ENCODE data around the gene ARHGEF38. TPM values are rescaled to one million over a fixed set of nuclear protein-coding genes. Genes with fewer than 3 reads are reported as not detected.
A peak's percentile ranks its signal among the peaks of the same experiment; 100 is the strongest.

The ARHGEF38 gene, protein sequence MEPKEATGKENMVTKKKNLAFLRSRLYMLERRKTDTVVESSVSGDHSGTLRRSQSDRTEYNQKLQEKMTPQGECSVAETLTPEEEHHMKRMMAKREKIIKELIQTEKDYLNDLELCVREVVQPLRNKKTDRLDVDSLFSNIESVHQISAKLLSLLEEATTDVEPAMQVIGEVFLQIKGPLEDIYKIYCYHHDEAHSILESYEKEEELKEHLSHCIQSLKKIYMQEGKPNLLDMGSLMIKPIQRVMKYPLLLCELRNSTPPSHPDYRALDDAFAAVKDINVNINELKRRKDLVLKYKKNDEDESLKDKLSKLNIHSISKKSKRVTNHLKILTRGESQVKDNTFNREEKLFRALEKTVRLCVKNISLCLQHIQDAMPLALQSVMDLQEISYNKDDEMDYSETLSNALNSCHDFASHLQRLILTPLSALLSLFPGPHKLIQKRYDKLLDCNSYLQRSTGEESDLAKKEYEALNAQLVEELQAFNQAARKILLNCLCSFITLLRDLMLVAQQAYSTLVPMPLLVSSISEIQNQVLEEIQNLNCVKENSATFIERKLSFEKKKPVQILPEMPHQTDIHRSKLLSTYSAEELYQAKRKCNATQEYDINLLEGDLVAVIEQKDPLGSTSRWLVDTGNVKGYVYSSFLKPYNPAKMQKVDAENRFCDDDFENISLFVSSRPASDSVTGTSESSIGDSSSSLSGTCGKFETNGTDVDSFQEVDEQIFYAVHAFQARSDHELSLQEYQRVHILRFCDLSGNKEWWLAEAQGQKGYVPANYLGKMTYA
- total RNA-seq: not detected

DNA sequence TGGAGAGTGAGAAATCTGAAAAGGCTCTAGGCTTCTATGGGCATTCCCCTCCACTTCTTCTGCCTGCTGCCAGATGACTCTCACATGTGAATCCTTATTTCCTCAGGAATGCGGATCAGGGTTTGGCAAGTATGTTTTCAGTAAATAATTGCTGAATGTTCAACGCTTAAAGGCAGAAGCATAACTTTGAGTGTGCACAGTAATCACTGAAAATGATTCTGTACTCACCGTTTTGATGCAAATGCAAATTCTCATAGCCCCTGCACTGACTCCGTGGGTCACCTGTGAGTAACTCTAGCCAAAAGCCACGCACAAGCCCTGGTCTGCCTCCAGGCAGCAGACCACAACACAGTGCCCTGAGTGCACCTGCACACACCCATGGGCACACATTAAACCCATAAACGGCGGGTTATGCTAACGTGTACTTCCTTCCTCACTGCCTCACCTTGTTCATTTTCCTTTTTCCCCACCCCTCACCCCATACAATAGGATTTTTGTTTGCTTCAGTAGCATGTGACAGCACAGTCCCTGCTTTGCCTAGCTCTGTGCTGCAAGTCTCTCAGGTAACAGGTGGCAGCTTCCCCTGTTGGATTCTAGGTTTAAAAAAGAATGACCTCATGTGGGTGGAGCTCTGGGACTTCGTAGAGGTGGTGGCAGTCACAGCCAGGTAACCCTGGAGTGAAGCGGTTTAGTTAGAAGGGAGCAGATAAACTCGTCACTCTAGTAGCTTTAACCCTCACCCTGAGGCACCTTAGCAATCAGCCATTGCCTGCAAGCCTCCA is at the start of gene ARHGEF38:
TSS of gene ARHGEF38 (plus strand) at position 656 of the 782 bp plus-strand sequence. CDS start 146 bp downstream, outside the sequence.
- H3K4me3 Mint-ChIP-seq: no peak within 1 kb of the TSS
- ATAC-seq: no peak
- ChIA-PET POLR2A (no interaction called here), CTCF (no interaction called here)
- peaks cover 4% of the 10 kb centered on the region for H3K27me3 Mint-ChIP-seq
- no peak within 1 kb of the TSS for H3K27ac Mint-ChIP-seq
- H3K36me3 Mint-ChIP-seq (ENCODE audit: low read depth): no peaks in the 10 kb centered on the region
- H3K9me3 Mint-ChIP-seq (ENCODE audit: low read depth): no peaks in the 10 kb centered on the region
- intact Hi-C loops (cut with DNase I, micrococcal nuclease): no loop called here
- H3K4me1 Mint-ChIP-seq: no peaks in the 10 kb centered on the region
- no peak for DNase-seq

DNA sequence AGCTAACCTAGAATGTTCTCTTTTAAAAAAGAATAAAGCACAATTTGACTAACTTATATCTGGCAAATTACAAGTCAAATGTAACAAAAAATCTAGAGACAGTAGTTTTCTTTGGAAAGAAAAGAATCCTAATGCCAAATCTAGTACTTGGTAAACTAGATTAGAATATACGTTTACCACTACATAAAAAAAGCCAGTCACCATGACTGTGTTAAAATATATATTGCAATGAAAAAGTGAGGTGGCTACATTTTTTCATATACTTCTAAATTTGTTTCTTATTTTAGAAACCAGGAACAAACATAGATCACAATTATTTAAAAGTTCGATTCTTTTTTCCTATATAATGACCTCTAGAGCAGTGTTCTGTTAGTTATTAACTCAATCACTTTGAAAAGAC is 48.9 kb upstream of the ARHGEF38 start:
- Mint-ChIP-seq H3K36me3 (ENCODE audit: low read depth) (no peaks in the 10 kb centered on the region), H3K9me3 (ENCODE audit: low read depth) (no peaks in the 10 kb centered on the region), H3K27ac (no peak overlapping the region), H3K27me3 (no peaks in the 10 kb centered on the region), H3K4me1 (no peaks in the 10 kb centered on the region), H3K4me3 (no peak overlapping the region)
- ATAC-seq (no peak), DNase-seq (no peak)
- intact Hi-C loops (cut with DNase I, micrococcal nuclease): no loop called here
- ChIA-PET POLR2A (no interaction called here), CTCF (interaction anchor here (0.8 to 0.9 kb wide), 2 partner anchors 10 to 11 kb away, joined by 3 read pairs; no protein-coding TSS in a partner anchor)

DNA sequence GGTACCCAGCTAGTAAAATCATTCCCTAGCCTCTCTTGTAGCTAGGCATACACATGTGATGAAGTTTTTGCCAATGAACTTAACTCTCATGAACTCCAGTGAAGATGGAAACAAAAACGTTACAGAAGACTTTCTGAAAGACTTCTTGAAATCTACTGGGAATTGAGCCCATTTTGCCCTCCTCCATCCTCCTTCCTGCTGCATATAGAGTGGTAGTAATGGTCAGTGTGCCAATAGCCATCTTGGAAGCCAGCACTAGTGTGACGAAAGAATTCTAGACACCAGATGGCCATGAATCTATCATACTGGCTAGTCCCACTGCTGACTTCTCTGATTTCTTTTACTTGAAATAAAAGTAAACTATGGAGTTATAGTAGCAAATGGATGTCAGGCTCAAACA is 47.7 kb upstream of the ARHGEF38 start:
- no peaks in the 10 kb centered on the region for H3K36me3 Mint-ChIP-seq (ENCODE audit: low read depth)
- no peak for DNase-seq
- H3K27me3 Mint-ChIP-seq: no peaks in the 10 kb centered on the region
- intact Hi-C loops (cut with DNase I, micrococcal nuclease): no loop called here
- ATAC-seq: no peak
- no peak overlapping the region for H3K27ac Mint-ChIP-seq
- H3K4me1 Mint-ChIP-seq: no peaks in the 10 kb centered on the region
- ChIA-PET CTCF (interaction anchor here (1.8 kb wide), 1 partner anchor 16 kb away, joined by 5 read pairs; no protein-coding TSS in a partner anchor), POLR2A (no interaction called here)
- no peak overlapping the region for H3K4me3 Mint-ChIP-seq
- H3K9me3 Mint-ChIP-seq (ENCODE audit: low read depth): no peaks in the 10 kb centered on the region

DNA sequence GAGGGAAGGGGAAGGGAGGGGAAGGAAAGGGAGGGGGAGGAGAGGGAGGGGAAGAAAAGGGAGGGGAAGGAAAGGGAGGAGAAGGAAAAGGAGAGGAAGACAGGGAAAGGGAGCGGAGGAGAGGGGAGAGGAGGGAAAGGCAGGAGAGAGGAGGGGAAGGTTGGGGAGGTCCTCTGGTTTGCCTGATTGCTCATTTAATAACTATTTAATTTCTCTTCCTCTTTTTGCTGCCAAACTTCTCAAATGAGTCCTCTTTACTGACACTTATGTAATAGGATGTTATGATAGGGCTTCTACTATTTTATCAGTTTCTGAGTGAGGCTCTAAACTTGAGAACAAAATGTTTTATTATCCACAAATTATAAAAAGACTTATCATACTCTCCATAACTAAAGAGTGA is 43.1 kb upstream of the ARHGEF38 start:
- POLR2A ChIA-PET: no interaction called here
- Mint-ChIP-seq H3K4me3 (no peak overlapping the region), H3K4me1 (no peaks in the 10 kb centered on the region), H3K27ac (no peak overlapping the region), H3K9me3 (ENCODE audit: low read depth) (peaks cover 2% of the 10 kb centered on the region), H3K36me3 (ENCODE audit: low read depth) (no peaks in the 10 kb centered on the region), H3K27me3 (peaks cover 6% of the 10 kb centered on the region)
- DNase-seq (no peak), ATAC-seq (no peak)
- intact Hi-C loops (cut with DNase I, micrococcal nuclease): no loop called here
- CTCF ChIA-PET: no interaction called here

DNA sequence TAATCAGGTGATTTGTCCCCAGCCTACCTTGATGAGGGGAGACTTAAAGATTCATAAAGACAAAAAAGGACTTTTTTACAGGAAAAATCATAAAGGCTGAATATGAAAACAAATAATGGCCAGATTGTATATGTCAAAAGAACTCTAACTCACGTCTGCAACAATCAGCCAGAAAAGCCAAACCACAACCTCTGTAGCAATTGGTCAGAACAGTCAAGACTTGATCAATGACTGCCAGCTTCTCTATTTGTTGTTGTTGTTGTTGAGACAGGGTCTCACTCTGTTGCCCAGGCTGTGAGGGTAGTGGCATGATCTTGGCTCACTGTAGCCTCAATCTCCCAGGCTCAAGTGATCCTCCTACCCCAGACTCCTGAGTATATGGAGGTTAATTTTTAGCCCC is 42.7 kb upstream of the ARHGEF38 start:
- peaks cover 6% of the 10 kb centered on the region for H3K27me3 Mint-ChIP-seq
- no peak overlapping the region for H3K27ac Mint-ChIP-seq
- no peak overlapping the region for H3K4me3 Mint-ChIP-seq
- DNase-seq (no peak), ATAC-seq (no peak)
- CTCF ChIA-PET: no interaction called here
- H3K4me1 Mint-ChIP-seq: no peaks in the 10 kb centered on the region
- H3K36me3 Mint-ChIP-seq (ENCODE audit: low read depth): no peaks in the 10 kb centered on the region
- intact Hi-C loops (cut with DNase I, micrococcal nuclease): no loop called here
- POLR2A ChIA-PET: no interaction called here
- peaks cover 2% of the 10 kb centered on the region for H3K9me3 Mint-ChIP-seq (ENCODE audit: low read depth)

DNA sequence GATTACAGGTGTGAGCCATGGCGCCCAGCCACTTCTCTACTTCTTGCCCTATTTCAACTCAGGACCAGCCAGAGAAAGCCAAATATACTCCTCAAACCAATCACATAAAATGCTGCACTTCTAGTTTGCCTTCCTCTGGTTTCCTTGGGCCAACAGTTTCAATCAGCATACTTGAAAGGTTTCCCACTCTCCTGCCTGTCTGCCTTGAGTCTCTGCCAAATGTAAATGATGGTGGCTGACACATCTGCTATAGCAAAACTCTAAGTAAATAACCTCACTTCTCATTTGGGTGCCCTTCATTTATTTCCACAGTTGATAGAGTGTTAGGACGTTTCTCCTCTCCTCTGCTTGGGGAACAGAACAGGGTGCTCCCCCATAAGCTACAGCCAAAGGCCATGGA is 42.2 kb upstream of the ARHGEF38 start:
- no peak for DNase-seq
- POLR2A ChIA-PET: no interaction called here
- no peaks in the 10 kb centered on the region for H3K4me1 Mint-ChIP-seq
- H3K9me3 Mint-ChIP-seq (ENCODE audit: low read depth): peaks cover 2% of the 10 kb centered on the region
- peaks cover 6% of the 10 kb centered on the region for H3K27me3 Mint-ChIP-seq
- CTCF ChIA-PET: interaction anchor here (1.6 kb wide), 1 partner anchor 29 kb away, joined by 4 read pairs; no protein-coding TSS in a partner anchor
- ATAC-seq: no peak
- H3K4me3 Mint-ChIP-seq: no peak overlapping the region
- intact Hi-C loops (cut with DNase I, micrococcal nuclease): no loop called here
- no peak overlapping the region for H3K27ac Mint-ChIP-seq
- no peaks in the 10 kb centered on the region for H3K36me3 Mint-ChIP-seq (ENCODE audit: low read depth)

DNA sequence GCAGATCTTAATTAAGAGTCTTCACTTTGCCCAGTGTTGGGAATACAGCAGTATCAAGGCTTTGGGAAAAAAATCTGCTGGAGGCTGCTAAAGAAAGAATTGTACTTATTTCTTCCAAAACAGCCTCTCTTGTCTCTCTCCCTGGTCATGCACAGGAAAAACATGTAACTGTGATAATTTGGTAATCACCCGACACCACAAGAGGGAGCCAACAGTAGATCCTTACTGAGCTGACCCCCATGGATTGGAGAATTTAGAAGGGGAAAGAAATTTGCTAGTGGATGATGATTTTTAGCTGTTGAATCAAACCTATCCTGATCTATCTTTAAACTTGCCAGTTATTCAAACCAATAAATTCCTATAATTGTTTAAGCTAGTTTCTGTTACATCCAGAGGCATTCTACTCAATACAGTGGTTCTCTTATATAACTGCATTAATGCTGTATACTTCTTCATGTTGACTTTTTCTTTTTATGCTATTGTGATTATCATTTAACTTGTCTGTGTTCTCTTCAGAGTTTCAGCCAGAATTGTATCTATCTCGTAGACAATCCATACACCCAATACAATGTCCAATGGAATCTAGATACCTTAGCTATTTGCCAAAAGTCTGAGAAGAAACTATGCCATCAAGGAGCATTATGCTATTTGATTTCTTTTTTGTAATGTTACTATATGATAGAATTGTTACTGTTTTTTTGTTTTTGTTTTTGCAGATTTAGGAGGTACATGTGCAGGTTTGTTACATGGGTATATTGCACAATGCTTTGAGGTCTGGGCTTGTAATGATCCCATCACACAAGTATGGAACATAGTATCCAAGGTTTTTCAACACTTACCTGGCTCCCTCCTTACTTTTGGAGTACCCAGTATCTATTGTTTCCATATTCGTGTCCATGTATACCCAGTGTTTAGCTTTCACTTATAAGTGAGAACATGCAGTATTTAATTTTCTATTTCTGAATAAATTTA is 31.3 kb upstream of the ARHGEF38 start:
- Mint-ChIP-seq H3K27ac (no peak overlapping the region), H3K9me3 (ENCODE audit: low read depth) (no peaks in the 10 kb centered on the region), H3K4me1 (no peaks in the 10 kb centered on the region), H3K36me3 (ENCODE audit: low read depth) (no peaks in the 10 kb centered on the region), H3K4me3 (no peak overlapping the region), H3K27me3 (peaks cover 11% of the 10 kb centered on the region)
- POLR2A ChIA-PET: no interaction called here
- CTCF ChIA-PET: interaction anchor here (0.5 to 2.1 kb wide), 9 partner anchors 12 to 380 kb away, joined by 3 to 13 read pairs (median 4); partner anchors contain the start of gene PPA2
- ATAC-seq (no peak), DNase-seq (peak; percentile 28)
- intact Hi-C loops (cut with DNase I, micrococcal nuclease): loop anchor here in 1 of 2 experiments (2.0 to 5.0 kb wide), 3 partner anchors 112 to 681 kb away; no protein-coding TSS in a partner anchor

DNA sequence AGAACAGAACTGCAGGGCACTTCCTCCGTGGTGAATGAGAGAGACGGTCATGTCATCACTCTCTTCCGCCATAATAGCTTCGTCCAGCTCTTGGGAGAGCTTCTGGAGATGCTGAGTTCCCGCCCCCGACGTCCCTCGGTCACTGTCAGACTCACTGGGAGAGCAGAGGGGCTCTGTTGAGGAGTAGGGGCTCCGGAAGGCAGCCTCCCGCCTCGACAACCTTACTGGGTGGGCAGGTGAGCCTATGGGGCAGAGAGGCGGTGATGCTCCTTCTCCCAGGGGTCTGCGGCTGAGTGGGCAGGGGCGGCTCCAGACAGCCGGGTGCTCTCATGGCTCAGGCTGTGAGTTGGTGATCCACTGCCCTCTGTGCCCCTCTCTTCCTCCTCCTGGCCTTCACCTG is 25.8 kb upstream of the ARHGEF38 start:
- intact Hi-C loops (cut with DNase I, micrococcal nuclease): no loop called here
- H3K4me3 Mint-ChIP-seq: no peak overlapping the region
- DNase-seq: no peak
- H3K27me3 Mint-ChIP-seq: peaks cover 11% of the 10 kb centered on the region
- no peaks in the 10 kb centered on the region for H3K36me3 Mint-ChIP-seq (ENCODE audit: low read depth)
- no peak overlapping the region for H3K27ac Mint-ChIP-seq
- ChIA-PET CTCF (interaction anchor here (0.6 kb wide), 1 partner anchor 104 kb away, joined by 3 read pairs; no protein-coding TSS in a partner anchor), POLR2A (no interaction called here)
- no peak for ATAC-seq
- no peaks in the 10 kb centered on the region for H3K9me3 Mint-ChIP-seq (ENCODE audit: low read depth)
- H3K4me1 Mint-ChIP-seq: no peaks in the 10 kb centered on the region

DNA sequence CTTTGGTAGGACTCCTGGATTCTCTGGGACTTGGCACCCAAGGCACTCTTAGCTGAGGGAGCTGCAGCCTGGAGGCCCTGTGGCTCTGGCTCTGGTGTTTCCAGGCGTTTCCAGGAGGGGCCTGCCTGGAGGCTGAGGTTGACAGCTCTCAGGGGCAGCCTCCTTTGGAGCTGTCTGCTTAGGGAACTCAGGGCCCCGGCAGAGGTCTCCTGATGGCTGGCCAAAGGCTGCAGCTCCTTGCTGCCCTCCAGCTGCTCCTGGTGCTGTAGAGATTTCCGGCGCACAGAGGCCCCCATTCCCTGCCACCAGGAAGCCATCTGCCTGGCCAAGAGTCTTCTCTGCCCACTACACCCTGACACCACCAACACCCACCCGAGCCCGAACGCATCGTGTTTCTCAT is 25.3 kb upstream of the ARHGEF38 start:
- no peaks in the 10 kb centered on the region for H3K4me1 Mint-ChIP-seq
- H3K36me3 Mint-ChIP-seq (ENCODE audit: low read depth): no peaks in the 10 kb centered on the region
- no peaks in the 10 kb centered on the region for H3K9me3 Mint-ChIP-seq (ENCODE audit: low read depth)
- no peak overlapping the region for H3K27ac Mint-ChIP-seq
- ChIA-PET CTCF (interaction anchor here (0.6 kb wide), 1 partner anchor 103 kb away, joined by 3 read pairs; no protein-coding TSS in a partner anchor), POLR2A (no interaction called here)
- peaks cover 11% of the 10 kb centered on the region for H3K27me3 Mint-ChIP-seq
- DNase-seq (no peak), ATAC-seq (no peak)
- H3K4me3 Mint-ChIP-seq: no peak overlapping the region
- intact Hi-C loops (cut with DNase I, micrococcal nuclease): no loop called here

DNA sequence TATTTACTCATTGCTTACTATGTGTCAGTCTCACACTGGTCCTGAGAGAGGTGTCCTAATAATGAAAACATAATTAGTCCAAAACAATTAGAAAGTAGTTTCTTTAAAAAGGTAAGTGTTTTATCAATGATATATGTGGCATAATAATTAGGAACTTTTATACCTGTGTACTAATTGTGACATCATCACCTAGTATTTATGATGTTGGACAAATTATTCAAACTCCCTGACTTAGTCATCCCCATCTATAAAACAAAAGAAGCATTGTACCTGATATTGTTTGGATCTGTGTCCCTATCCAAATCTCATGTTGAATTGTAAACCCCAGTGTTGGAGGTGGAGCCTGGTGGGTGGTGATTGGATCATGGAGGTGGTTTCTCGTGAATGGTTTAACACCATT is 15.8 kb upstream of the ARHGEF38 start:
- Mint-ChIP-seq H3K36me3 (ENCODE audit: low read depth) (no peaks in the 10 kb centered on the region), H3K4me3 (no peak overlapping the region), H3K4me1 (peaks cover 5% of the 10 kb centered on the region), H3K27ac (no peak overlapping the region), H3K9me3 (ENCODE audit: low read depth) (no peaks in the 10 kb centered on the region), H3K27me3 (peaks cover 9% of the 10 kb centered on the region)
- POLR2A ChIA-PET: no interaction called here
- DNase-seq: no peak
- ATAC-seq: no peak
- intact Hi-C loops (cut with DNase I, micrococcal nuclease): no loop called here
- CTCF ChIA-PET: no interaction called here
